Panc1 (cell line): Measurements from ENCODE around the gene LIG4.

ENCODE experiments used
- CTCF ChIP-seq: fragments of 450-650 bp; IDR thresholded peaks from 2 replicates; pipeline ENCODE4 v1.5.1; 2017; ENCODE audit warnings: mild to moderate bottlenecking
- POLR2AphosphoS5 ChIP-seq: IDR thresholded peaks from 2 replicates; pipeline ENCODE4 v1.6.1; 2012; ENCODE audit warnings: mild to moderate bottlenecking, low read depth, low read length, moderate library complexity
- SIN3A ChIP-seq: IDR thresholded peaks from 2 replicates; pipeline ENCODE4 v1.6.1; 2012; ENCODE audit warnings: low read depth, mild to moderate bottlenecking, low read length, moderate library complexity, borderline replicate concordance; ENCODE audit not compliant: insufficient read depth
- TF ChIP-seq, protein P1 (sequence below), 2 experiments: IDR thresholded peaks; 2 replicates each; pipeline ENCODE4 v1.6.1; 2011 to 2012; ENCODE audit warnings: low read depth in 2 of 2, control low read depth in 1 of 2, low read length in 1 of 2, mild to moderate bottlenecking in 1 of 2, moderate library complexity in 1 of 2; ENCODE audit not compliant: insufficient read depth in 1 of 2

DNA sequence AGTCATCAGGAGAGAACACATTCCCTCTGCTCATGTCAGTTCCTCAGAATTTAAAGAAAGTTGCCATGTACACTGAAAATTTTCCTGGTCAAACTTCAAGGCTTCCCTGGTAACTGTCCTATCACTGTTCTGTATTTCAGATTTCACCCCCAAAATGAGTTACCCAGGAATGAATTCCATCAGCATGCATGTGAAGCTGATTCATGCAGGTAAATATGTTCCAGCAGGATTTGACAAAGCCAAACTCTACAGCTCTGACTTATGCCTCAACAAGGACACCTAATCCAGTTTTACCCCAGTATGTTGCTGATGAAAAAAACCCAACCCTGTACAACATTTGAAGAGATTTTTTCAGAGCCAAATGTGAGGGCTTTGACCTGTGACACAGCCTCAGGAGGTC lies 21.5 kb downstream of the LIG4 start:
- TF ChIP-seq CTCF (no peak), SIN3A (no peak), POLR2AphosphoS5 (no peak)
- TF ChIP-seq, protein P1, sequence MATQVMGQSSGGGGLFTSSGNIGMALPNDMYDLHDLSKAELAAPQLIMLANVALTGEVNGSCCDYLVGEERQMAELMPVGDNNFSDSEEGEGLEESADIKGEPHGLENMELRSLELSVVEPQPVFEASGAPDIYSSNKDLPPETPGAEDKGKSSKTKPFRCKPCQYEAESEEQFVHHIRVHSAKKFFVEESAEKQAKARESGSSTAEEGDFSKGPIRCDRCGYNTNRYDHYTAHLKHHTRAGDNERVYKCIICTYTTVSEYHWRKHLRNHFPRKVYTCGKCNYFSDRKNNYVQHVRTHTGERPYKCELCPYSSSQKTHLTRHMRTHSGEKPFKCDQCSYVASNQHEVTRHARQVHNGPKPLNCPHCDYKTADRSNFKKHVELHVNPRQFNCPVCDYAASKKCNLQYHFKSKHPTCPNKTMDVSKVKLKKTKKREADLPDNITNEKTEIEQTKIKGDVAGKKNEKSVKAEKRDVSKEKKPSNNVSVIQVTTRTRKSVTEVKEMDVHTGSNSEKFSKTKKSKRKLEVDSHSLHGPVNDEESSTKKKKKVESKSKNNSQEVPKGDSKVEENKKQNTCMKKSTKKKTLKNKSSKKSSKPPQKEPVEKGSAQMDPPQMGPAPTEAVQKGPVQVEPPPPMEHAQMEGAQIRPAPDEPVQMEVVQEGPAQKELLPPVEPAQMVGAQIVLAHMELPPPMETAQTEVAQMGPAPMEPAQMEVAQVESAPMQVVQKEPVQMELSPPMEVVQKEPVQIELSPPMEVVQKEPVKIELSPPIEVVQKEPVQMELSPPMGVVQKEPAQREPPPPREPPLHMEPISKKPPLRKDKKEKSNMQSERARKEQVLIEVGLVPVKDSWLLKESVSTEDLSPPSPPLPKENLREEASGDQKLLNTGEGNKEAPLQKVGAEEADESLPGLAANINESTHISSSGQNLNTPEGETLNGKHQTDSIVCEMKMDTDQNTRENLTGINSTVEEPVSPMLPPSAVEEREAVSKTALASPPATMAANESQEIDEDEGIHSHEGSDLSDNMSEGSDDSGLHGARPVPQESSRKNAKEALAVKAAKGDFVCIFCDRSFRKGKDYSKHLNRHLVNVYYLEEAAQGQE (IDR thresholded peaks at IDR 0.05; ENCODE audit: insufficient read depth in 1 of 2, low read depth in 2 of 2, low read length in 1 of 2), result no peak
